Measurements from ENCODE around the gene AVPI1. TPM values are rescaled to one million over a fixed set of nuclear protein-coding genes. Genes with fewer than 3 reads are reported as not detected.
"Not testable (repeated sequence)": the region's sequence is repeated elsewhere in the genome, so short reads cannot be mapped to it uniquely, and the experiment has no call there.

AVPI1 gene
- total RNA-seq, 1 experiment from 2014 or later = 34.9 TPM

- DNase-seq (ENCODE audit: low read depth) = peak; percentile 74
Measured at GRCh38 chr10:97713339-97713825, 26.3 kb upstream of the AVPI1 start, which contains the start of gene MARVELD1. MARVELD1 (plus strand) TSS chr10:97713730; CDS start chr10:97713877, 147 bp downstream.

GRCh38 chr10:97711640-97712572, 24.9 kb upstream of the AVPI1 start:
- no peak for DNase-seq (ENCODE audit: low read depth)

- DNase-seq (ENCODE audit: low read depth) = peak; percentile 69
Measured at GRCh38 chr10:97708976-97709946, 22.2 kb upstream of the AVPI1 start.

GRCh38 chr10:97708167-97708566, 21.1 kb upstream of the AVPI1 start:
- no peak for DNase-seq (ENCODE audit: low read depth)

GRCh38 chr10:97707134-97707861, 20.3 kb upstream of the AVPI1 start:
- DNase-seq (ENCODE audit: low read depth) = no peak

- DNase-seq (ENCODE audit: low read depth) = no peak
Measured at GRCh38 chr10:97705006-97705670, 18.1 kb upstream of the AVPI1 start.

- no peak for DNase-seq (ENCODE audit: low read depth)
Measured at GRCh38 chr10:97704341-97704740, 17.3 kb upstream of the AVPI1 start.

- DNase-seq (ENCODE audit: low read depth) = no peak
Measured at GRCh38 chr10:97703398-97704067, 16.5 kb upstream of the AVPI1 start.

- peak; percentile 76 for DNase-seq (ENCODE audit: low read depth)
Measured at GRCh38 chr10:97701438-97702069, 14.5 kb upstream of the AVPI1 start.

- DNase-seq (ENCODE audit: low read depth) = not testable (repeated sequence)
Measured at GRCh38 chr10:97698072-97698655, 11.1 kb upstream of the AVPI1 start.

GRCh38 chr10:97690133-97690532, 3.1 kb upstream of the AVPI1 start:
- DNase-seq (ENCODE audit: low read depth) = no peak

- DNase-seq (ENCODE audit: low read depth) = peak; percentile 98
Measured at GRCh38 chr10:97689559-97690020, 2.5 kb upstream of the AVPI1 start.

- no peak for DNase-seq (ENCODE audit: low read depth)
Measured at GRCh38 chr10:97687785-97688781, 1.0 kb upstream of the AVPI1 start.

GRCh38 chr10:97686301-97686961, 610 bp downstream of the AVPI1 start:
- DNase-seq (ENCODE audit: low read depth) = peak; percentile 28

- DNase-seq (ENCODE audit: low read depth) = peak; percentile 31
Measured at GRCh38 chr10:97685395-97685958, 1.6 kb downstream of the AVPI1 start.

GRCh38 chr10:97684866-97685394, 2.1 kb downstream of the AVPI1 start:
- no peak for DNase-seq (ENCODE audit: low read depth)

All from HT1080 (cell line).